GM12874 (cell line): ENCODE data around the gene APC.

Experiments used
- CTCF ChIP-seq: IDR thresholded peaks from 2 replicates; pipeline ENCODE4 v1.5.1; 2011; ENCODE audit warnings: low read depth, mild to moderate bottlenecking, control low read depth, low read length, moderate library complexity; ENCODE audit not compliant: insufficient read depth

APC gene

GRCh38 chr5:112718344-112718743 lies 19.3 kb upstream of the APC start:
- no peak for TF ChIP-seq CTCF

- no peak for TF ChIP-seq CTCF
Observed at GRCh38 chr5:112720576-112720975, 17.1 kb upstream of the APC start.

GRCh38 chr5:112724901-112725300 lies 12.8 kb upstream of the APC start:
- no peak for TF ChIP-seq CTCF

GRCh38 chr5:112729630-112730029 lies 8.1 kb upstream of the APC start:
- TF ChIP-seq CTCF = no peak

- TF ChIP-seq CTCF = no peak
Observed at GRCh38 chr5:112732131-112732530, 5.6 kb upstream of the APC start.

DNA sequence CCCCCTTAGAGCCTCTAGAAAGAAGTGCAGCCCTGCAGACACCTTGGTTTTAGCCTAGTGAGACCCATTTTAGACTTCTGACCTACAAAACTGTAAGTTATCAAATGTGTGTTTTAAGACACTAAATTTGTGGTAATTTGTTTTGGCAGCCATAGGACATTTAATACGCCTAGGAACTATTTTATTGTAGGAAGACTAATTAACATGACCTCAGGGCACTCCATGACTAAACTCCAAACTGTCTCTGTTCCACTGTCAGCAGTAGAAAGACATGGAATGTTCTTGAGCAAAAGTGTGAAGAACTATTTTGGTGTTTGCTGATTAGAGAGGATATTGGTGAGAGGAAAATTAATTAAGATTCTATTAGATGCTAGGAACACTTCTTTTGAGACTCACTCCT lies 4.1 kb upstream of the APC start:
- TF ChIP-seq CTCF = no peak

DNA sequence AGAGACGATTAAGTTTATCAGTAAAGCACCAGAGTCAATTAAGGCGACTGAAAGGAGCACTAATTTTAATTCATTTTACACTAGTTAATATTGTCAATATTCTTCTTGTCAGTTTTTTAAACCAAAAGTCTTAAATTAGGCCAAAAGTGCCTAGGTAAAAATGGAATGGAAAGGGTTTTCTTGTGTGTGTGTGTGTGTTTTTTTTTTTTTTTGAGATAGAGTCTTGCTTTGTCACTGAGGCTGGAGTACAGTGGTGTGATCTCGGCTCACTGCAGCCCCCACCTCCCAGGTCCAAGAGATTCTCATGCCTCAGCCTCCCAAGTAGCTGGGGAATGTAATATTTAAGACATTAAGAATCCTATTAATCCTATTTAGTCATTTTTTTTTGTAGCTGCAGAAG lies 3.1 kb upstream of the APC start:
- no peak for TF ChIP-seq CTCF

DNA sequence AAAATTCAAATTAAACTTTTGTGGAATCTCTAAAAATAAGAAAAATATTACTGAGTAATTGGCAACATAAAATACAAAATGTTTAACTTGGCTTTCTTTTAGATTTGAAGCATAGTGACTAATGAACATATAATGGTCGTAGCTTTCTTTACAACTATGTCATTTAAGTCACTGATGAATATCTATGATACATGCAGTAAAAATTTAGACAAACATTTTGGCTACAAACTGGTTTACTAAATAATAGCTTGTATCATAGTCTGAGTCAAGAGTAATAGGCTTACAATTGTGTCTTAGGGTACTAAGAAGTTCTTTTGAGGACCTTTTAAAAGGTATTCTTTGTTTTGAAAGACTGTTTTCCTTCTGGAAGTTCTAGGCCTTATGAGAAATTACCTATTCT lies 2.0 kb upstream of the APC start:
- TF ChIP-seq CTCF = no peak
